ENCODE data around the gene MSN.
"Not testable (repeated sequence)": the region's sequence is repeated elsewhere in the genome, so short reads cannot be mapped to it uniquely, and the experiment has no call there.

Gene MSN

GRCh38 chrX:65667503-65668376 is at the start of gene MSN:
Gene MSN (plus strand): TSS chrX:65667654. CDS start chrX:65667842, 188 bp downstream.
- Histone ChIP-seq H3K9me2 (replicated peaks; ENCODE audit: insufficient read depth, low read length) (no peaks in the 10 kb centered on the region), H2AFZ (ENCODE audit: low read depth, low read length, severe bottlenecking) (peak within 1 kb of the TSS; percentile 20), H3K4me2 (ENCODE audit: low read depth, low read length, poor library complexity, severe bottlenecking) (peak within 1 kb of the TSS; percentile 97), H3K36me3 (ENCODE audit: low read length) (no peaks in the 10 kb centered on the region), H3K79me2 (ENCODE audit: insufficient read depth, low read length) (peaks cover 49% of the 10 kb centered on the region), H3K9me3 (ENCODE audit: insufficient read depth, low read length) (no peaks in the 10 kb centered on the region), H4K20me1 (ENCODE audit: low read depth, low read length) (0 out of 2 replicates have a peak, but pooled peaks cover 4% of the 10 kb centered on the region), H3F3A (ENCODE audit: insufficient read depth) (no peaks in the 10 kb centered on the region), H3K9ac (ENCODE audit: low read length) (peak within 1 kb of the TSS; percentile 82), H3K27me3 (ENCODE audit: low read length) (no peaks in the 10 kb centered on the region), H3K27ac (ENCODE audit: low read depth, low read length) (peak within 1 kb of the TSS; percentile 80), H3K4me3 (ENCODE audit: insufficient read depth, low read length, poor library complexity, severe bottlenecking) (peak within 1 kb of the TSS; percentile 77)
- TF ChIP-seq CTCF (IDR thresholded peaks at IDR 0.05; ENCODE audit: insufficient read depth, low read length, poor library complexity, severe bottlenecking) (no peak), EZH2phosphoT487 (conservative IDR thresholded peaks at IDR 0.05; ENCODE audit: low read length) (no peak)

GRCh38 chrX:65620096-65620705 is 47.3 kb upstream of the MSN start:
- H3K27me3 ChIP-seq (ENCODE audit: low read length); H3K4me3 ChIP-seq (ENCODE audit: insufficient read depth, low read length, poor library complexity, severe bottlenecking); H3K9ac ChIP-seq (ENCODE audit: low read length); H2AFZ ChIP-seq (ENCODE audit: low read depth, low read length, severe bottlenecking); H3K9me3 ChIP-seq (ENCODE audit: insufficient read depth, low read length); H3K79me2 ChIP-seq (ENCODE audit: insufficient read depth, low read length); H3K9me2 ChIP-seq (replicated peaks; ENCODE audit: insufficient read depth, low read length); H3K27ac ChIP-seq (ENCODE audit: low read depth, low read length); H3F3A ChIP-seq (ENCODE audit: insufficient read depth); H4K20me1 ChIP-seq (ENCODE audit: low read depth, low read length); H3K4me2 ChIP-seq (ENCODE audit: low read depth, low read length, poor library complexity, severe bottlenecking); H3K36me3 ChIP-seq (ENCODE audit: low read length): not testable (repeated sequence)

- Histone ChIP-seq H3K9me3 (ENCODE audit: insufficient read depth, low read length) (no peaks in the 10 kb centered on the region), H3K9me2 (replicated peaks; ENCODE audit: insufficient read depth, low read length) (no peaks in the 10 kb centered on the region), H3K9ac (ENCODE audit: low read length) (no peak overlapping the region), H3K4me2 (ENCODE audit: low read depth, low read length, poor library complexity, severe bottlenecking) (no peak overlapping the region), H3K27ac (ENCODE audit: low read depth, low read length) (no peak overlapping the region), H3K79me2 (ENCODE audit: insufficient read depth, low read length) (no peaks in the 10 kb centered on the region), H2AFZ (ENCODE audit: low read depth, low read length, severe bottlenecking) (no peak overlapping the region), H3K27me3 (ENCODE audit: low read length) (no peaks in the 10 kb centered on the region), H3K4me3 (ENCODE audit: insufficient read depth, low read length, poor library complexity, severe bottlenecking) (no peak overlapping the region), H3F3A (ENCODE audit: insufficient read depth) (no peaks in the 10 kb centered on the region), H4K20me1 (ENCODE audit: low read depth, low read length) (no peaks in the 10 kb centered on the region), H3K36me3 (ENCODE audit: low read length) (no peaks in the 10 kb centered on the region)
- TF ChIP-seq EZH2phosphoT487 (conservative IDR thresholded peaks at IDR 0.05; ENCODE audit: low read length) (no peak), CTCF (IDR thresholded peaks at IDR 0.05; ENCODE audit: insufficient read depth, low read length, poor library complexity, severe bottlenecking) (no peak)
These were observed 36.7 kb upstream of the MSN start for GRCh38 chrX:65630771-65631170.

GRCh38 chrX:65633826-65634225 is 33.6 kb upstream of the MSN start:
- TF ChIP-seq CTCF (IDR thresholded peaks at IDR 0.05; ENCODE audit: insufficient read depth, low read length, poor library complexity, severe bottlenecking) (no peak), EZH2phosphoT487 (conservative IDR thresholded peaks at IDR 0.05; ENCODE audit: low read length) (no peak)
- Histone ChIP-seq H3K9me2 (replicated peaks; ENCODE audit: insufficient read depth, low read length) (no peaks in the 10 kb centered on the region), H3K79me2 (ENCODE audit: insufficient read depth, low read length) (no peaks in the 10 kb centered on the region), H3F3A (ENCODE audit: insufficient read depth) (no peaks in the 10 kb centered on the region), H3K4me2 (ENCODE audit: low read depth, low read length, poor library complexity, severe bottlenecking) (no peak overlapping the region), H3K27ac (ENCODE audit: low read depth, low read length) (no peak overlapping the region), H3K36me3 (ENCODE audit: low read length) (no peaks in the 10 kb centered on the region), H3K9me3 (ENCODE audit: insufficient read depth, low read length) (no peaks in the 10 kb centered on the region), H3K27me3 (ENCODE audit: low read length) (no peaks in the 10 kb centered on the region), H2AFZ (ENCODE audit: low read depth, low read length, severe bottlenecking) (no peak overlapping the region), H4K20me1 (ENCODE audit: low read depth, low read length) (no peaks in the 10 kb centered on the region), H3K4me3 (ENCODE audit: insufficient read depth, low read length, poor library complexity, severe bottlenecking) (no peak overlapping the region), H3K9ac (ENCODE audit: low read length) (no peak overlapping the region)

Data from SU-DHL-6 (cell line).